HCT116 (cell line): ENCODE measurements around the gene MUC13. TPM values are rescaled to one million over a fixed set of nuclear protein-coding genes. Genes with fewer than 3 reads are reported as not detected.

Source experiments
- ATAC-seq: fragments of 200-7000 bp; cut with Tn5 transposase; 2 replicates; pipeline ENCODE4 v1.9.1; 2020; ENCODE audit warnings: mild to moderate bottlenecking, moderate library complexity
- BruUV-seq: library from RNA; stranded (reverse); fragments of 400-500 nt; replicated peaks from 2 replicates; lab custom pipeline; 2021; lab: Mats Ljungman, UMichigan
- CTCF ChIA-PET: fragments of 300-600 bp; sonication (Branson Sonifier 250); formaldehyde crosslinking; loops from one replicate; lab custom pipeline; 2021; ENCODE audit warnings: antibody characterized with exemption; lab: Charles Lee
- POLR2A ChIA-PET: fragments of 300-600, 350-600 bp; sonication (Branson Sonifier 250); formaldehyde crosslinking; loops from one replicate; lab custom pipeline; 2021; ENCODE audit warnings: antibody characterized with exemption; lab: Charles Lee
- RAD21 ChIA-PET, 2 experiments: fragments of 300-600 bp; sonication (Branson Sonifier 250); formaldehyde crosslinking; loops; one replicate each; lab custom pipeline; 2023; ENCODE audit warnings: low total read pairs in 2 of 2; ENCODE audit not compliant: uncharacterized antibody in 2 of 2, unreplicated experiment in 2 of 2, low non-redundant PET in 1 of 2; lab: Charles Lee
- DNase-seq: peaks from one replicate; pipeline ENCODE4 v3.0.0-alpha.2; 2010; ENCODE audit warnings: low read depth, low spot score
- H2AFZ ChIP-seq: fragments of 200-600 bp; shearing (Covaris generic), sonication (generic); 2 replicates; pipeline ENCODE4 v1.6.1; 2017; ENCODE audit warnings: low read depth, mixed run types, mixed read lengths, antibody characterized with exemption, low read length; ENCODE audit not compliant: poor library complexity, severe bottlenecking
- H3K27ac ChIP-seq: 2 replicates; pipeline ENCODE4 v1.5.1; 2012; ENCODE audit warnings: low read depth, low read length
- H3K27me3 ChIP-seq: fragments of 200-600 bp; sonication (generic); 2 replicates; pipeline ENCODE4 v1.6.1; 2016; ENCODE audit warnings: mixed run types, low read length, mixed read lengths; ENCODE audit not compliant: insufficient read depth
- H3K36me3 ChIP-seq, 2 experiments: fragments of 200-500 bp in 1 of 2; fragments of 200-600 bp in 1 of 2; sonication (Bioruptor generic) in 1 of 2; sonication (generic) in 1 of 2; 2 replicates each; pipeline versions ENCODE4 v1.5.1 to v1.6.1; 2014 to 2016; ENCODE audit warnings: low read length in 2 of 2, inconsistent platforms in 1 of 2, mixed read lengths in 1 of 2, mixed run types in 1 of 2; ENCODE audit not compliant: insufficient read depth in 2 of 2, control insufficient read depth in 1 of 2
- H3K4me1 ChIP-seq, 2 experiments: fragments of 200-600 bp in 1 of 2; sonication (generic) in 1 of 2; 2 replicates each; pipeline versions ENCODE4 v1.5.1 to v1.6.1; 2012 to 2017; ENCODE audit warnings: low read length in 2 of 2, inconsistent platforms in 1 of 2, mild to moderate bottlenecking in 1 of 2, mixed read lengths in 1 of 2, mixed run types in 1 of 2, moderate library complexity in 1 of 2; ENCODE audit not compliant: insufficient read depth in 2 of 2, control insufficient read depth in 1 of 2
- H3K4me2 ChIP-seq: fragments of 200-600 bp; sonication (generic); 2 replicates; pipeline ENCODE4 v1.6.1; 2017; ENCODE audit warnings: mixed run types, low read length, mixed read lengths
- H3K4me3 ChIP-seq, 2 experiments: fragments of 200-600 bp in 1 of 2; sonication (generic) in 1 of 2; replicated peaks in 1 of 2; 2 replicates each; pipeline ENCODE4 v1.5.1; 2011 to 2016; ENCODE audit warnings: low read length in 2 of 2, control low read depth in 1 of 2, low read depth in 1 of 2, mild to moderate bottlenecking in 1 of 2, mixed read lengths in 1 of 2, mixed run types in 1 of 2
- H3K79me2 ChIP-seq: fragments of 200-600 bp; sonication (generic); 2 replicates; pipeline ENCODE4 v1.6.1; 2017; ENCODE audit warnings: mild to moderate bottlenecking, mixed run types, low read length, moderate library complexity, mixed read lengths; ENCODE audit not compliant: insufficient read depth
- H3K9ac ChIP-seq: fragments of 200-600 bp; sonication (generic); 2 replicates; pipeline ENCODE4 v1.6.1; 2016; ENCODE audit warnings: low read length, mixed read lengths
- H3K9me2 ChIP-seq: fragments of 200-600 bp; sonication (generic), shearing (Covaris generic); 2 replicates; pipeline ENCODE4 v1.6.1; 2017; ENCODE audit warnings: mixed run types, mild to moderate bottlenecking, moderate library complexity; ENCODE audit not compliant: insufficient read depth
- H3K9me3 ChIP-seq, 2 experiments: fragments of 200-500 bp in 1 of 2; fragments of 200-600 bp in 1 of 2; sonication (Bioruptor generic) in 1 of 2; sonication (generic) in 1 of 2; 2 replicates each; pipeline ENCODE4 v1.6.1; 2014 to 2017; ENCODE audit warnings: low read length in 2 of 2, mixed read lengths in 2 of 2, inconsistent platforms in 1 of 2, low read depth in 1 of 2, mild to moderate bottlenecking in 1 of 2, mixed run types in 1 of 2, moderate library complexity in 1 of 2; ENCODE audit not compliant: control insufficient read depth in 1 of 2, insufficient read depth in 1 of 2
- H4K20me1 ChIP-seq: fragments of 200-600 bp; sonication (generic), shearing (Covaris generic); 2 replicates; pipeline ENCODE4 v1.6.1; 2017; ENCODE audit warnings: mixed run types, mild to moderate bottlenecking, moderate library complexity; ENCODE audit not compliant: insufficient read depth
- CTCF ChIP-seq, 3 experiments: fragments of 200-600 bp in 1 of 3; sonication (generic) in 1 of 3; IDR thresholded peaks in 2 of 3; conservative IDR thresholded peaks in 1 of 3; 2 replicates each; pipeline ENCODE4 v1.5.1; 2012 to 2017; ENCODE audit warnings: low read depth in 2 of 3, low read length in 2 of 3, antibody characterized with exemption in 1 of 3, borderline replicate concordance in 1 of 3, control low read depth in 1 of 3, mild to moderate bottlenecking in 1 of 3, mixed read lengths in 1 of 3, mixed run types in 1 of 3, moderate library complexity in 1 of 3; ENCODE audit not compliant: insufficient read depth in 1 of 3
- EGR1 ChIP-seq: IDR thresholded peaks from 2 replicates; pipeline ENCODE4 v1.6.1; 2012; ENCODE audit warnings: low read depth
- ELF1 ChIP-seq: IDR thresholded peaks from 2 replicates; pipeline ENCODE4 v1.6.1; 2012; ENCODE audit warnings: low read depth, borderline replicate concordance
- EZH2phosphoT487 ChIP-seq: fragments of 200-600 bp; IDR thresholded peaks from 2 replicates; pipeline ENCODE4 v1.6.1; 2018; ENCODE audit warnings: antibody characterized with exemption, borderline replicate concordance
- FOSL1 ChIP-seq: IDR thresholded peaks from 2 replicates; pipeline ENCODE4 v1.6.1; 2012; ENCODE audit warnings: low read depth
- JUND ChIP-seq: IDR thresholded peaks from 2 replicates; pipeline ENCODE4 v1.6.1; 2012
- POLR2AphosphoS5 ChIP-seq: IDR thresholded peaks from 2 replicates; pipeline ENCODE4 v1.6.1; 2011; ENCODE audit warnings: mild to moderate bottlenecking, low read depth, low read length, moderate library complexity
- SP1 ChIP-seq: IDR thresholded peaks from 2 replicates; pipeline ENCODE4 v1.6.1; 2012; ENCODE audit warnings: low read depth
- SRF ChIP-seq: IDR thresholded peaks from 2 replicates; pipeline ENCODE4 v1.6.1; 2012; ENCODE audit warnings: low read depth
- TCF7L2 ChIP-seq: IDR thresholded peaks from 2 replicates; pipeline ENCODE4 v1.7.0; 2011; ENCODE audit warnings: borderline replicate concordance, inconsistent platforms; ENCODE audit not compliant: insufficient read depth, insufficient read length; ENCODE audit errors: extremely low read depth
- ZBTB33 ChIP-seq: IDR thresholded peaks from 2 replicates; pipeline ENCODE4 v1.6.1; 2011; ENCODE audit warnings: mild to moderate bottlenecking, low read length, moderate library complexity; ENCODE audit not compliant: insufficient replicate concordance; ENCODE audit errors: extremely low read depth
- ZFX ChIP-seq: fragments of 450-650 bp; IDR thresholded peaks from 2 replicates; pipeline ENCODE4 v1.6.1; 2017
- ZNF274 ChIP-seq: fragments of 200-500 bp; sonication (Bioruptor generic); IDR thresholded peaks from 2 replicates; pipeline ENCODE4 v1.6.1; 2014; ENCODE audit warnings: mild to moderate bottlenecking, low read depth, low read length, inconsistent platforms
- intact Hi-C: fragments of 100-400 bp; cut with micrococcal nuclease; formaldehyde crosslinking; loops from 2 replicates; pipeline ENCODE4 v1.10.0; 2022
- total RNA-seq: library from RNA; stranded (reverse); gene quantifications from one replicate; pipeline ENCODE4 v1.2.1, GENCODE V29; 2021; ENCODE audit not compliant: unreplicated experiment

MUC13 gene
- total RNA-seq, 1 experiment from 2014 or later, result 0.44 TPM

GRCh38 chr3:124978627-124979026 is 44.1 kb upstream of the MUC13 start:
- H3K27me3 ChIP-seq, result no peaks in the 10 kb centered on the region
- no peaks in the 10 kb centered on the region for H3K79me2 ChIP-seq
- no peak overlapping the region for H2AFZ ChIP-seq
- H3K9me3 ChIP-seq, result no peaks in the 10 kb centered on the region
- H4K20me1 ChIP-seq, result no peaks in the 10 kb centered on the region
- no TSS peak for BruUV-seq
- no peak overlapping the region for H3K27ac ChIP-seq
- H3K36me3 ChIP-seq, result no peaks in the 10 kb centered on the region
- no peak for ATAC-seq
- POLR2A ChIA-PET, result no interaction called here
- H3K4me1 ChIP-seq, result peaks cover 0 to 14% of the 10 kb centered on the region in 2 experiments; a peak in 2 of 4 replicates
- TF ChIP-seq JUND, result no peak
- no peak for TF ChIP-seq SRF
- no peak for TF ChIP-seq ZNF274
- TF ChIP-seq FOSL1, result no peak
- no peak for TF ChIP-seq EZH2phosphoT487
- no peak for TF ChIP-seq CTCF (IDR thresholded peaks at IDR 0.05 in 2 of 3, conservative IDR thresholded peaks at IDR 0.05 in 1 of 3; ENCODE audit: borderline replicate concordance in 1 of 3, insufficient read depth in 1 of 3, low read depth in 2 of 3, low read length in 2 of 3)
- RAD21 ChIA-PET, result no interaction called here
- CTCF ChIA-PET, result no interaction called here
- no peaks in the 10 kb centered on the region for H3K9me2 ChIP-seq
- no peak overlapping the region for H3K9ac ChIP-seq
- intact Hi-C loops, result no loop called here
- no peak overlapping the region for H3K4me2 ChIP-seq
- H3K4me3 ChIP-seq, result no peak overlapping the region
- DNase-seq, result no peak

- no peaks in the 10 kb centered on the region for H3K27me3 ChIP-seq
- no peaks in the 10 kb centered on the region for H3K79me2 ChIP-seq
- no peak overlapping the region for H3K27ac ChIP-seq
- no peaks in the 10 kb centered on the region for H3K9me3 ChIP-seq
- ChIA-PET RAD21 (no interaction called here), POLR2A (no interaction called here), CTCF (no interaction called here)
- peaks cover 0 to 14% of the 10 kb centered on the region in 2 experiments; a peak in 2 of 4 replicates for H3K4me1 ChIP-seq
- H4K20me1 ChIP-seq, result no peaks in the 10 kb centered on the region
- TF ChIP-seq ZFX (no peak), ELF1 (no peak), FOSL1 (no peak), SP1 (no peak), EGR1 (no peak), ZBTB33 (no peak), TCF7L2 (no peak), POLR2AphosphoS5 (no peak), EZH2phosphoT487 (no peak)
- no peaks in the 10 kb centered on the region for H3K9me2 ChIP-seq
- ATAC-seq, result no peak
- H3K4me3 ChIP-seq, result no peak overlapping the region
- no peaks in the 10 kb centered on the region for H3K36me3 ChIP-seq
- intact Hi-C loops, result no loop called here
- BruUV-seq, result no TSS peak
- H3K9ac ChIP-seq, result no peak overlapping the region
- no peak for DNase-seq
- no peak overlapping the region for H3K4me2 ChIP-seq
- no peak overlapping the region for H2AFZ ChIP-seq
Observed at GRCh38 chr3:124976383-124976782, 41.8 kb upstream of the MUC13 start.
